Liver (tissue), 2 donors: ENCODE measurements around the gene CCDC112.

Experiments
- CTCF ChIP-seq: fragments of 150-350 bp; IDR thresholded peaks from 2 replicates; pipeline ENCODE4 v1.5.1; 2017; ENCODE audit warnings: improper control_type of control experiment, low read depth, low read length; ENCODE audit not compliant: missing input control
- TF ChIP-seq, protein P1 (sequence below): IDR thresholded peaks from 2 replicates; pipeline ENCODE4 v1.6.1; 2016; ENCODE audit warnings: antibody characterized with exemption, mild to moderate bottlenecking
- TF ChIP-seq, protein P2 (sequence below): IDR thresholded peaks from 2 replicates; pipeline ENCODE4 v1.6.1; 2016; ENCODE audit warnings: antibody characterized with exemption
- donor health status: healthy.

DNA sequence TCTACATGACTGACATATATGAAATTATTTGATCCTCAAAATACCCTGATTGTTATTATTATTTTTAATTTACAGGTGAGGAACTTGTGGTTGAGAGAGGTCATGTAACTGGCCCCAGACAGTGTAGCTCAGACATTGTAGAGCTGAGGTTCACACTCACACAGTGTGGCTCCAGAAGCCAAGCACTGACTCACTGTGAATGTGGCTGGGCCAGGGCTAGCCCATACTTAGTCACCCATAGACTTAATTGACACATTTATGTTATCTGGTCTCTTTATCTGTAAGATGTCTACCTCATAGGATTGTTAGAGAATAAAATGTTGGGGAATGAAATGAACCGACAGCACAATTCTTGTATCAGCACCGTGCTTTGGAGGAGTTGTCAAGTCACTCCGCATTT lies 24.9 kb upstream of the CCDC112 start:
- TF ChIP-seq, protein P1, sequence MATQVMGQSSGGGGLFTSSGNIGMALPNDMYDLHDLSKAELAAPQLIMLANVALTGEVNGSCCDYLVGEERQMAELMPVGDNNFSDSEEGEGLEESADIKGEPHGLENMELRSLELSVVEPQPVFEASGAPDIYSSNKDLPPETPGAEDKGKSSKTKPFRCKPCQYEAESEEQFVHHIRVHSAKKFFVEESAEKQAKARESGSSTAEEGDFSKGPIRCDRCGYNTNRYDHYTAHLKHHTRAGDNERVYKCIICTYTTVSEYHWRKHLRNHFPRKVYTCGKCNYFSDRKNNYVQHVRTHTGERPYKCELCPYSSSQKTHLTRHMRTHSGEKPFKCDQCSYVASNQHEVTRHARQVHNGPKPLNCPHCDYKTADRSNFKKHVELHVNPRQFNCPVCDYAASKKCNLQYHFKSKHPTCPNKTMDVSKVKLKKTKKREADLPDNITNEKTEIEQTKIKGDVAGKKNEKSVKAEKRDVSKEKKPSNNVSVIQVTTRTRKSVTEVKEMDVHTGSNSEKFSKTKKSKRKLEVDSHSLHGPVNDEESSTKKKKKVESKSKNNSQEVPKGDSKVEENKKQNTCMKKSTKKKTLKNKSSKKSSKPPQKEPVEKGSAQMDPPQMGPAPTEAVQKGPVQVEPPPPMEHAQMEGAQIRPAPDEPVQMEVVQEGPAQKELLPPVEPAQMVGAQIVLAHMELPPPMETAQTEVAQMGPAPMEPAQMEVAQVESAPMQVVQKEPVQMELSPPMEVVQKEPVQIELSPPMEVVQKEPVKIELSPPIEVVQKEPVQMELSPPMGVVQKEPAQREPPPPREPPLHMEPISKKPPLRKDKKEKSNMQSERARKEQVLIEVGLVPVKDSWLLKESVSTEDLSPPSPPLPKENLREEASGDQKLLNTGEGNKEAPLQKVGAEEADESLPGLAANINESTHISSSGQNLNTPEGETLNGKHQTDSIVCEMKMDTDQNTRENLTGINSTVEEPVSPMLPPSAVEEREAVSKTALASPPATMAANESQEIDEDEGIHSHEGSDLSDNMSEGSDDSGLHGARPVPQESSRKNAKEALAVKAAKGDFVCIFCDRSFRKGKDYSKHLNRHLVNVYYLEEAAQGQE, result no peak
- TF ChIP-seq, protein P2, sequence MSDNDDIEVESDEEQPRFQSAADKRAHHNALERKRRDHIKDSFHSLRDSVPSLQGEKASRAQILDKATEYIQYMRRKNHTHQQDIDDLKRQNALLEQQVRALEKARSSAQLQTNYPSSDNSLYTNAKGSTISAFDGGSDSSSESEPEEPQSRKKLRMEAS, result no peak
- no peak for TF ChIP-seq CTCF
